GM21390 (cell line): ENCODE results near the gene AKAP13.

ENCODE experiments used
- ATAC-seq: cut with Tn5 transposase; IDR thresholded peaks from one replicate; pipeline ENCODE4 v1.9.1; 2021; ENCODE audit not compliant: unreplicated experiment

Gene AKAP13

GRCh38 chr15:85386261-85386660, 5.9 kb downstream of the AKAP13 start:
- no peak for ATAC-seq

DNA sequence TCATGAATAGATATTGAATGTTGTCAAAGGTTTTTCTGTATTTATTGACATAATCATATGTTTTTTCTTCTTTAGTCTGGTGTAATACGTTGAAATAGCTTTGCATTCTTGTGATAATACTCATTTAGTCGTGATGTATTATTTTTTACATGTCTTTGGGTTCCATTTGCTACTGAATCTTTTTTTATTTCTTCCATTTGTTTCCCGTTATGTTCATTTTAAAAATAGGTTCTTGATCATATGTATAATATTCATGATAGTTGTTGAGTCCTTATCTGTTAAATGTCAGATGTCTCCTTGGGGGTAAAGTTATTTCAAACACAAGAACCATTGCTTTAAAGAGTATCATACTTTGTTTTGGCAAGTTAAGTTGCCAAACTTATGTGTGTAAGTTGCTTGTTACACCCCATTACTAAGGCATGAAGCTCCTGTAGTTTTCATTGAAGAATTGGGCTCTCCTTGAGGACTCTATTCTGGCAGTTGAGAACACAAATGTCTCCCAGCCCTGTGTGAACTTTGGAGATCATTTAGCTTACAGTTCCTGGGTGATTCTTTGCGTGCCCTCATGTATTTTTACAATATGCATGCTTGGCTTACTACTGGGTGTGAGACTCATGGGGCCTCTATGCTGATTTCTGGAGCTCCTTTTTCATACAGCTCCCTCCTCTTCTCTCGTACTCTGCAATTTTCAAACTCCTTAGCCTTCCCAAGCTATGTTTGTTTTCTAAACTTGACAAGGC, 8.3 kb downstream of the AKAP13 start:
- no peak for ATAC-seq

- no peak for ATAC-seq
Observed at GRCh38 chr15:85389306-85389650, 8.9 kb downstream of the AKAP13 start.

DNA sequence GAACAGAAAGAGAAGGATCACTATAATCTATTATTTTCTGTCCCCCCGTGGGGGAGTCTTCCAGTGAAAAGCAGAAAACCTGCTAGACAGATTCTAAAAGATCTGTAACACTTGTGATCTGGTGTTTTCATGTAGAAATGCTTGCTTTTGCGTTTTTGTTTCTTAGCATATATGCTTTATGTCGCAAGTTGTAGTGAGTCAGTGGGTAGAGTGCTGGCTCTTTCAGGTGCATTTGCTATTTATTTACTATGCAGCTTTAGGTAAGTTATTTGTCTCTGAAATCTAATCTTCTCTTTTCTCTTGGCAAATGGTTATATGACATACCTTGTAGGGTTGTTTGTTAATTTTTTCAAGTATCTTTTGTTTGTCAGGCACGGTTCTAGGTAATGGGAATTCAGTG, 9.4 kb downstream of the AKAP13 start:
- ATAC-seq = no peak

GRCh38 chr15:85393210-85393609, 12.8 kb downstream of the AKAP13 start:
- ATAC-seq = no peak

DNA sequence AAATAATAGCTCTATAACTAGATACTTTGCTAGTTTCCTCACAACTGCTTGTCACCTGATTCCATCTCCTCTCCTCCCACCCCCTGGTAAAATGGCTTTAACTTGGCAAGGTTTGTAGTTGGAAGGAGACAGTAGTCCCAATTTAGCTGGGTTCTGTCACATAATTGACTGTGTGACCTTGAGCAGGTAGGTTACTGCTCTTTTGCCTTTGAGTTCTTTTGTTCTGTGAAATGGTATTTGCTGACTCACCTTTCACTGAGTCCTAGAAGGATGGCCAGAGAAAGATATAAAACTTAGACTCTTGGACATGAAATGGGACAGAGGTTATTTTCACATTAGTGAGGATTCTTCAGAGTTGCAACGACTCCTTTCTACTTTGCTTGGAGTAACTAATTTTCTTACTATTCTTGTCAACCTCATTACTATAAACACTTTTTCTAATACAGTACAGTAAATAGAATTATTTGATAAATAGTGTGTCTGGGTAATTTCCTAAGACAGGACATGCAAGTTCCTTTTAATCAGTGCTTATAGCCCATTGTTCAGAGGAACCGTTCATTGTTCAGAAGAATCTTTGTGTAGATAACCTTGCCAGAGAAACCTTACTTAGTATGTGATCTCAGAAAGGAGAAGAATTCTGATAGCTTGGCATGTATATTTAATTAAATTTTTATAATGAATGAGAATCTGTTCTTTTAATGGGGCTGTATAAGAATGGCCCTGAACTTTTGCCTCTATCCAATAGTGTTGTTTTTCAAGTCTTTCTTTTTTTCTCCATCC, 14.3 kb downstream of the AKAP13 start:
- no peak for ATAC-seq

DNA sequence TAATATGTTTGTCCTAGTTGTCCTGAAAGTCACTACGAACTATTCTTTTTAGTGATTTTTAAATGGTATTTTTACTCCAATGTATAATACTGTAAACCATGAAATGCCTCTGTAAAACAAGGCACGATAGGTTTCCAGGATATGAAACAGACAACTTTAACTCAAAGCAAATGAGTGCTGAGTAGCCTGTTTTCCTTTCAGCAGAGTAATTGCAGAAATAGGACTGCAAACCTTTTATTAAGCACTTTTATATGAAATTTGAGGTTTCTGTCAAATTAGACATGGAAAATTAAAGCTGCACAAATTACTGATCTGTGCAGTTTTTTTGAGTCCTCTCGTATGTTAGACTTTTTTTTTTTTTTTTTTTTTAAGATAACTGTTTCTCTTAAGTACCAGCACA, 16.2 kb downstream of the AKAP13 start:
- ATAC-seq = no peak

DNA sequence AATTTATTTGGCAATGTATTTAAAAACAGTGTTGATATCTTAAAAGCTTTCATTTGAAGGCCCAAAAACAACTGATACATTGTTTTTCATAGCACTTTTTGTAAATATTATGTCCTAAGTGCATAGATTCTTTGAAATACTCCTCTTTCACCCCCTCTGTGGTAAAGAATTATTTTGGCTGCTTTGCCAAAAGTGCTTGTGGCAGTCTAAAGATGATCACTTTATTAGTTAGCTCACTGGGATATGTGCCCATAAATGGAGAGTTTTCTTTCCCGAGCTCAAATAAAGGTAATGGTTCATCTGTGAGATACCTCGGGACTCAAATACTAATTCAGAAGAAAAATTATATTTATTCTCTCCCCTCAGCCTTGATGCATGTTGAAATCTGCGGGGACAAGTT, 16.7 kb downstream of the AKAP13 start:
- ATAC-seq = no peak

DNA sequence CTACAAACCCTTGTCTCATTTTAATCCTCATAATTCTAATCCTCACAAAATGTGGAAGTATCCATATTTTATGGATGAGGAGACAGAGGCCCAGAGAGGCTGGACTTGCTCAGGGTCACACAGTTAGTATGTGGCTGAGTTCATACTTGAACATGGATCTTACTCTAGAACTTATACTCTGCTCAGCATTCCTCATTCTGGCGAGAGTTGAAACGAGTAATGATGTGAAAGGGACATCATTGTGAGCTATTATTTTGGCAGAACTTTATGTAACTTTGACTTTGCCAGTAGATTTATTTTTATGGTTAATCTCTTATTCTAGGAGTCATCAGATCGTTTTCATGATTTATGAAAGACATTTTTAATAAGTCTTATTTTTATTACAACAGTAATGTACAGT, 17.5 kb downstream of the AKAP13 start:
- ATAC-seq = no peak

DNA sequence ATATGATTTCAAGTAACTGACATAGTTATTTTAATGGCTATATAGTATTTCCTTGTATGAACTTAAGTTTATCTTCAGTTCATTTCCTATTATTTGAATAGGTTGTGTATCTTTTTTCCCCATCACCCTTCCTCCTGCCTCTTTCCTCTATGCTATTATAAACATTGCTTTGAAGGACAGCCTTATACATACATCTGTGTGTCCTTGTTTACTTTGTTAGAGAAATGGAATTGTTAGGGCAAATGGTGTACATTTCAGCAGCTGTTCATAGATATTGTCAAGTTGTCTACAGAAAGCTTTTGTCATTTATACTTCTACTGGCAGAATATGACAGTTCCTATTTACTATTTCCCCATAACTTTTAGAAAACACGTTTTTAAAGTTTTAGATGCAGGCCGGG, 18.4 kb downstream of the AKAP13 start:
- no peak for ATAC-seq

GRCh38 chr15:85399627-85400026, 19.2 kb downstream of the AKAP13 start:
- no peak for ATAC-seq

DNA sequence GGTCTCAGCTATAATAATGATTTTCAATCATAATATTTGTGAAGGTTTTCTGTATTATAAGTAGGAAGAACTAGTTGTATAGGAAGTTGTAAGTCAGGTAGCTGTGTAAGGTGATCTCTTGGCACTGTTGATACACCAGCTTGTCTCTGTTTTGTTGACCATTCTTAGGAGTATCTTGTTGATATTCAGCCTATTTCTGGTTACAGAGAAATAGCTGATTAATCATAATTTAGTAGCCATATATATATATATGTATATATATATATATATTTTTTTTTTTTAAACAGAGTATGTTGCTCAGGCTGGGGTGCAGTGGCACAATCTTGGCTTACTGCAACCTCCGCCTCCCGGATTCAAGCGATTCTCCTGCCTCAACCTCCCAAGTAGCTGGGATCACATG, 20.2 kb downstream of the AKAP13 start:
- no peak for ATAC-seq

GRCh38 chr15:85401108-85401774, 20.8 kb downstream of the AKAP13 start:
- ATAC-seq = peak; percentile 53

DNA sequence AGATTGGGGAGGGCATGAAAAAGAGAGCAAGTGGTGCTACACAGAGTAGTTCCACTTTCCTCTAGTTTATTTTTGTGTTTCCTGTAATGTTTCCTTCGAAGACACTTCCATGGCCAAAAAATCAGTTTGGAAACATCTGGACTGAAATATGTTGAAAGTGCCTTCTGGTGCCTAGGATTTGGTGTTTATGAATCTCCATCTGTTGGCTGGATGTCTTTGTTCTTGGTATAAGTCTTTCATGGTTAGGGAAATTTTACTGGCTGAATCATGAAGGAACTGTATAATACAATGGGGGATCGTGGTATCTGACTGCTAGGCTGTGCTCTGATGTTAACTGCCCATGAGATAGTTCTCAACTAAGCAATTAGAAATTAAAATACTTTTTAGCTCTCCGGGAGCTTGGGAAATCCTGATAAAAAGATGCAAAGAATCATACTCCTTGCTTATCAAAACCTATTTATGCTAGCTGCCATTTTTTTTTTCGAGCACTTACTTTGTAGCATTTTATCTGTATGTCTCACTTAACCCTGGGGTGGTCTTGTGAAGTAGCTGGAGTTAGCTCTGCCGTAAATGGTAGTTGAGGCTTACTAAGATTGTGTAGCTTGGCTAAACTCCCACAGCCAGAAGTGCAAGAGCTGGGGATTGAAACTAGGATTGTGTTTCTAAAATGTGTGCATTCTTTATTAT, 21.9 kb downstream of the AKAP13 start:
- ATAC-seq = no peak

- ATAC-seq = no peak
Observed at GRCh38 chr15:85403745-85404144, 23.3 kb downstream of the AKAP13 start.

DNA sequence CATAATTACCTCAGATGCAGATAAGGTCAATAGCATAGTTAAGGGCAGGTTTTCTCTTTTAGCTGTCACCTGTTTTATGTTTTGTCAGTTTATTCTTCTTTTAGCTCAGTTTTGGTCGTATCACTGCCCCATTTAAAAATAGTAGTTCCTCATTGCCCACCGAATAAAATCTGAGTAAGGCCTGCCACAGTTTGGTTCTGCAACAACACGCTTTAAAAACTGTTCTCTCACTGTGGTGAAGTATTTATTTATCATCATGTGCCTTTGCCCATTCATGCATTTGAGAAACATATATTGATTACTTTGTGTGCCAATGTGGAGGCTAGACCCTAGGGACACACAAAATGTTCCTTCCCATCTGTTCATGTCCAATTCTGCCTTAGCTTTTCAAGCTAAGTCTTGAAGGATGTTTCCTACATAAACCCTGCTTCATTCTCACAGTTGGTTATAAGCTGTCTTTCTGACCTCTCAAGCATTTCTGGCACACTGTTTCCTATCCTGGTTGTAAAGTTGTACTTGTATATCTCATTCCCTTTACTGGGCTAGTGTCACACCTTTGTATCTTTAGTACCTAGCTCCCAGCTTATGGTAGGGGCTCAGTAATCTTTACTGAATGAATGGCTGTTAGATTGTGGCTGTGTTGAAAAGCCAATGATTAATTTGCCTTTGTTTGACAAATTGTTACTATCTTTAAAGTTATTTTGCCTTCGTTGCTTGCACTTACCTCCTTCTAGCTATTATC, 23.9 kb downstream of the AKAP13 start:
- no peak for ATAC-seq

GRCh38 chr15:85404918-85405866, 24.8 kb downstream of the AKAP13 start:
- no peak for ATAC-seq

DNA sequence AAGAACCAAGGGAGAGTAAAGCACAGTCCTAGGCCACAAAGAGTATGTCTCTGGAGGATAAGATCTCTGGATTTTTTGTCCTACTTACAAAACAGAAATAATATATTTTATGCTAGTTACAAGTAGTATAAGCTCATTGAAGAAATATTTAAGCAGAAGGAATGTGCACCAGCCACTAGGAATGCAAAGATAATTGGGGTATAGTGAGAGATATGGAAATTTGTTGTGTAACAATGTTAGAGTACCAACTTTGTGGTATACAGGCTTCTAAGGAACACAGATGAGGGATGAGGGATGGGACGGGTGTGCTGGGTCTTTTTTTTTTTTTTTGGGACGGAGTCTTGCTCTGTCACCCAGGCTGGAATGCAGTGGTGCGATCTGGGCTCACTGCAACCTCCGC, 26.5 kb downstream of the AKAP13 start:
- ATAC-seq = no peak

DNA sequence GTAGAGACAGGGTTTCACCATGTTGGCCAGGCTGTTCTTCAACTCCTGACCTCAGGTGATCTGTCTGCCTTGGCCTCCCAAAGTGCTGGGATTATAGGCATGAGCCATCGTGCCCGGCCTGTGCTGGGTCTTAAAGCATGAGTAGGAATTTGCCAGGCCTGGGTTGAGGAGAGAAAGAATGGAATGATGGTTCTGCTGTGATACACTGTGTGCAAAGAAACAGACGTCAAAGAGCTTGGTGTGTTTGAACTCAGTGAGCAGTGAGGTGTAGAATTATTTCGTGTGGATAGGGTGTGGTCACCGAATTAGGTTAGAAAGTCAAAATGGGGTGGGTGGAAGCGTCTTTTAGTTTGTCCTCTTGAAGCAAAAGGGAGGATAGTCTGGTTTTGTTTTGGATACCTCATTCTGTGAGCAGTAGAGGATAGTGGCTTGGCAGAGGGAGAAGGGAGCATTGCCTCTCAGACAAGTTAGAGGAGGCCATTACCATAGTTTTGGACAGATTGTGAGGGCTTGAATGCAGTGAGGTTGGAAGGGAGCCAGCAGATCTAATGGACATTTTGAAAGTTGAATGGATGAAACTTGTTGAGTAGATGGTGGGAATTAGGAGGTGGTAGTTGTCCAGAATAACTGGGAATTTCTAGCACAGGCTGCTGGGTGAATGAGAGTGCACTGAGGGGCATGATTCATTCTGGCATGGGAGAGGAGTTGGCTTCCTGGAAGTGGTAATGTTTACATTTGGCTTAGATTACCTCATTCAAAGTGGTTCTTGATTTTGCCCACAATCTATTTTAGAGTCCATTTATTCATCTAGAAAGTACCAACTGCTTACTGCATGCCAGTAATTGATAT, 27.2 kb downstream of the AKAP13 start:
- ATAC-seq = peak; percentile 43
